GM19455 (cell line): ENCODE results near the gene OLFML3.
"Not testable (repeated sequence)": the region's sequence is repeated elsewhere in the genome, so short reads cannot be mapped to it uniquely, and the experiment has no call there.

Experiments
- ATAC-seq: cut with Tn5 transposase; IDR thresholded peaks from one replicate; pipeline ENCODE4 v1.9.1; 2021; ENCODE audit not compliant: unreplicated experiment

The OLFML3 gene

DNA sequence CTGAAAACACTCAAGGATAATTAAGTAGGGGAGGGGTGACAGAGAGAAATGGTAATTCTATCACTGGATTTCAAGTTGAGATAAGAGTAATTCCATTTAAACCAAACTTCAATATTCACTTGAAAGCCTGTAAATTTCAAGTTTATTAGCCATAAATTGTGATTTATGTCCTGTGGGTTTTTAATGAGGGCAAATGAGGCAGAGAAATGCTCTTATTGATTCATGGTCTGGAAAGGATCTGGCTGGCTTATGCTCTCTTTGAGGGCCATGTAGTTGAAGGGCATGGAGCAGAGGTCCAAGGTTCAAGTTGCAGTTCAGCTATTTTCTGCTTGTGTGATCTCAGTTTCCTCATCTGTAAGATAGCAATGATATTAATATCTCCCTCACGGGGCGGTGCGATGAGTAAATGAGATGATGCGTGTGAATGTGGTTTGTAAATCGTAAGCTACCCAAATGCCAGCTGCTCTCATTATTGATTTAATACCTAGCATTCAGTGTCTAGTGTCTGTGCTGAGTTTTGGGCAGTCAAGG, 12.3 kb downstream of the OLFML3 start:
- no peak for ATAC-seq

DNA sequence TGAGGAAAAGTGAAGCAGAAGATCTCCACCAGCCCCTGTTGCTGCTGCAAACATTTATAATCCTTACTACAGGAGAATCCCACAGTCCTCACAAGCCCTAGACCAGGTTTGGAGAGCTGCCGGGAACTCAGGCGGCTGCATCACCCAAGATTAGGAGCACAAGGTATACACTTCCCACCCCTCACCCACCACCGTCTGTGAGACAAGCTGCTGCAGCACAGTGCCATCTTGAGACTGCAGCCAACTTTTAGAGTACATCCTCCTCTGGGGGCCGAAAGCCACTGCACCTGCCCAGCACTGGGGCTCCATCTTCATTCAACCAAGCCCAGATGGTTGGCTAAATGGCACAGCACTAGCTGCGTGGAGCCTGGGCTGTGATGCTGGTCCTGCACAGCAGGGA, 13.8 kb downstream of the OLFML3 start:
- no peak for ATAC-seq

DNA sequence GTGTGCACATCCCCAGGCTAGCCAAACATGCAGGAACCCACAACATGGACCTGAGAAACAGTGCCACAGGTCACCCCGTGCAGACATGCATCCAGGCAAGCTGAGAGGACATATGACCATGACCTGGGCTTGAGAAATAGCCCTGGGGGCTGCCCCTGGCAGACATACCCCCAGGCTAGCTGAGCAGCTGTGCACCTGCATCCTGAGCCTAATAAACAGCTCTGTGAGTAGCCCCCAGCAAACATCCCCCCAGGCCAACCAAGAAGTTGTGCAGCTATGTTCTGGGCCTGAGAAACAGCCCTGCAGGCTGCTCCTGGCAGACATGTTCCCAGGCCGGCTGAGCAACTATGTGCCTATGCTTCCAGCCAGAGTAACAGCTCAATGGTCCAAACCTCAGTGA, 14.5 kb downstream of the OLFML3 start:
- ATAC-seq, result no peak

DNA sequence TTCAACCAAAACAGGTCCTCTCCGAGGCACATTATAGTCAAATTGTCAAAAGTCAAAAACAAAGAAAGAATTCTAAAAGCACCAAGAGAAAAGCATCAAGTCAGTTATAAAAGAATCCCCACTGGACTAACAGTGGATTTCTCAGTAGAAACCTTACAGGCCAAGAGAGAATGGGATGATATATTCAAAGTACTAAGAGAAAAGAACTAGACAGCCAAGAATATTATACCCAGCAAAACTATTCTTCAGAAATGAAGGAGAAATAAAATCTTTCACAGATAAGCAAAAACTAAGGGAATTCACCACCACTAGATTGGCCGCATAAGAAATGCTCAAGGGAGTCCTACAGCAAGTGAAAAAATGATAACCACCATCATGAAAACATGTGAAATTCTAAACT, 16.1 kb downstream of the OLFML3 start:
- ATAC-seq, result no peak

DNA sequence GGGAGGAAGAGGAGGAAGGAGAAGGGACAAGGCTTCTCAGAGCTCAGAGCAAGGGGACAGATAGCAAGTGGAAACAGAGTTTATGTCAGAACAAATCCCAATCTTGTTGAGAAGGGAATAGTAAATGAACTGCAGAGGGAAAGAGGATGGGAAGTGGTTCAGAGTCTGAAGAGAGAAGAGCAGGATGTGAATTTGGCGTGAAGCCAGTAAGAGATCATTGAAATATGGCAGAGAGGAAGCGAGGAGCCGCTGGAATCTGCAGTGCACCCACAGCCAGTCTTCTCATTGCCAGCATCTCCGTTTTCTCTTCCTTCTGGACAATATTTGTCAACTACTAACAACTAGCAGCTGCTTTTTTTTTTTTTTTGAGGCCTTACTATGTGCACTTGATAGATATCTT, 19.1 kb downstream of the OLFML3 start:
- ATAC-seq, result no peak

DNA sequence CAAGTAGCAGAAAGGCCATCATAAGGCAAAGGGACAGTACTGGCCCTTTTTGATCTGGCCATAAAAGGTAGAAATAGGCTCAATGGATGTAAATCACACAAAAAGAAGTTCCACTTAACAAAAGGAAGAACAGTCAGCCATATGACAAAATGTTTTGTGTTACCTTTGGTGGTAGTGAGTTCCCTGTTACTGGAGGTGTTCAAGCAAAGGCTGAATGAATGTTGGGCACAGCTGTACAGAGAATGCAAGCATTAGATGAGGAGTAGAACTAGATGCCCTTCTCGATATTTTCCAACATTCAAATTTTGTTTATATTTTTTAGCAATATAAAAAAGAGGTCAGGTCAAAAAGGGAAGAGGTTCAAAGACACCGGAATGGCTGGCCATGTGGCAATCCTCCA, 20.0 kb downstream of the OLFML3 start:
- no peak for ATAC-seq

DNA sequence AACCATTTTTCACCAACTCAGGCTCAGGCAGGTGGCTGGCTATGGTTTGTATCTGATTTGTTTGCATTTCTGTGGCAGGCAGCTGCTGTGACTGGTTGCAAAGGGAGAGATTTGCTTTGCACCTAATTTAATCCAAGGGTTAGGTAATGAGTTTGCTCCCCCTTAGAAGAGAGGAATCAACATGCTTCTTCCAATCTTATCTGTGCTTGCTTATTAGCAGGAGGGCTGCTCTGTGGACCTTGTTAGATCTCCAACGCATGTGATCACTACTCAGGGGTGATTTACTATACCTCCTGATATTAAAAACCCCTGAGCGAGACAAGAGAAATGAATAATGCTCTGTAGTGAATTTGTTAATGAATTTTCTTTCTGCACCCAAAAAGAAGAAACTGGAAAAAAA, 20.5 kb downstream of the OLFML3 start:
- no peak for ATAC-seq

DNA sequence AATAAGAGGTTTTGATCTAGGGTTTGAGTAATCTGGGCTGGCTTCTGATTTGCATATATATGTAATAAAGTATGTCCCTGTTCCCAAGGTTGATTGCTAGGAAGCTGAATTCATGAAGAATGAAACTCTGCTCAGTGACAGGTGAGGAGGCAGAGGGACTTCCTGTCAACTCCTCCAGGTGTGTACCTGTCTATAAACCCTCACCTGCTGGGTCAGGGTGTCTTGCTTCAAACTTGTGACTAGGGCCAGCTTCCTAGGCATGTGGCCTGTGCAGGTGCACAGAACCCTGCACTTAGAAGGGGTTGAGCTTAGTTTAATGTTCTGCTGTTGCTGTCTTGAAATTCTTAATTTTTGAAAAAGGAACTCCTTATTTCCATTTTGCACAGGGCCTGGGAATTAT, 21.1 kb downstream of the OLFML3 start:
- no peak for ATAC-seq

DNA sequence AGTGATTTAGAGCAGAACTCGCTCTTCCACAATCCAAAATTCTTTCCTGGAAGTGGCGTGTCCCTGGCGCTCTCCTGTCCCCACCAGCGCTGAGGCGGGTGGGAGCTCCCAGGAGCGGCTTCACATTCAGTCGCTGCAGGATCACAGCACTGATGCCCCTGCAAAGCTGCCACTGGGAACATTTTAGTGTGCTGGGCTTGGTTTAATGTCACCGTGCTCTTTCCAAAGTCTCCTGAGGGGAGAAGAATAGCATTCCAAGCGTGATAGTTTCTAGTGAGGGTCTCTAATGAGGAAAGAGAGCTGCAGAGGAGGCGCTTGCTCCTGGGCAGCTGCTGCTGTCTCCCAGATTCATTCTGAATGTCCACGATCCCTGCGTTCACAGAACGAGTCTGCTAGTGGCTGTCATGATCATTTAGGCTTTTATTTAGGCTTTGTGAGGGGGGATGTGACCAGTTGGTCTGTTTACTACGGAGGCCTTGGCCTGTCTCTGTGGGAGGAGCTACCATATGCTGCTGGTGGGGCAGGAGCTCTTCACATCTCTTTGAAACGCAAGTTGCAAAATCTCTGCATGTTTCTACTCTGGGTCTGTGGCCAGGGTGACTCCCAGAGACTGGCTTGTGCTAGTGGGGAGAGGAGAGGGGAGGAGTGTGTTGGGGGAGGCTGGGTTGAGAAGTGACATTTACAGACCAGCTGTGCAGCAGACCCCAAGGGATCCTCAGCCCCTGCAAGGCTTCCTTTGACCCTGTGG, 23.4 kb downstream of the OLFML3 start:
- ATAC-seq, result no peak

DNA sequence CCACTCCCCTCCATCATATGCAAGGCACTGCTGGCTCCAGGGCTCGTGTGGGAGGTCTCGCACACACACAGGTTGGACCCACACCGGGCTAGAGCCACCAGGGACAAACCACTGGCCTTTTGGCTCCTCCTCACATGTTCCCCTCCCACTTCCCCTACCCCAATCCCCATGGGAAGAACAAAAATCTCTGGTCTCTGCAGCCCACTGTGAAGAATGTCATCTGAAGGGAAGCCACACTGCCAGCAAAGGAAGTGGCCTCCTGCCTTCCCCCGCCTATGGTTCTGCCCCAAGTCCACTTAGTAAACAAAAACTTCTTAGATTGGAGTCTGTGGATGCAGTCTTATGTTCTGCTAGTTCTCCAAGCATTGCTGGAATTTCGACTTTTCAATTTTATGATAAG, 24.2 kb downstream of the OLFML3 start:
- ATAC-seq, result no peak

DNA sequence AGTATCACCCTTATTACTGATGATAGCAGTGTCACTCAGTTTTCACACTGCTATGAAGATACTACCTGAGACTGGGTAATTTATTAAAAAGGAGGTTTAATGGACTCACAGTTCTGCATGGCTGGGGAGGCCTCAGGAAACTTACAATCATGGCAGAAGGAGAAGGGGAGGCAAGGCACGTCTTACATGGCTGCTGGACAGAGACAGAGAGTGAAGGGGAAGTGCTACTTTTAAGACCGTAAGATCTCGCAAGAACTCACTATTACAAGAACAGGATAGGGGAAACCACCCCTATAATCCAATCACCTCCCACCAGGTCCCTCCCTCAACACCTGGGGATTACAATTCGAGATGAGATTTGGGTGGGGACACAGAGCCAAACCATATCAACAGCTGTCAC, 27.6 kb downstream of the OLFML3 start:
- not testable (repeated sequence) for ATAC-seq

DNA sequence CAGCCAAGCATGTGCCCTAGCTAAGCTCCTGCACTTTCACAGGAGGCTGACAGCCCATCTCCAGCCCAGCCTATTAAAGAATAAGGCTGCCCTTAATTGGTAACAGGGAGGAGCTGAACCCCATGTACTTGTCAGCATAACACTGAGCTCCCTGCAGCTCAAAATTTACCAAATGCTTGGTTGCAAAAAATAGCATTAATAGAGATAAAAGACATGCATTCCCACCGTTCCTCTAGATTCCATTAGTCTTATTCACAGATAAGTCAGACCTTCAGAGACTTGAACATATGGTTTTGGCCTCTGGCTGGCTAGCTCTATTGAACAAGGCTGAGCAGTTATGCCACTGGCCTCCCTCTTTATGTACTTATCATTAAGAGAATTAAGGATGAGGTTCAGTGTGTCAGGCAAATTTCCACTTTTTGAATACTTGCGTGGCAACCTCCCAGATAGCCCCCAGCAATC, 29.2 kb downstream of the OLFML3 start:
- no peak for ATAC-seq

DNA sequence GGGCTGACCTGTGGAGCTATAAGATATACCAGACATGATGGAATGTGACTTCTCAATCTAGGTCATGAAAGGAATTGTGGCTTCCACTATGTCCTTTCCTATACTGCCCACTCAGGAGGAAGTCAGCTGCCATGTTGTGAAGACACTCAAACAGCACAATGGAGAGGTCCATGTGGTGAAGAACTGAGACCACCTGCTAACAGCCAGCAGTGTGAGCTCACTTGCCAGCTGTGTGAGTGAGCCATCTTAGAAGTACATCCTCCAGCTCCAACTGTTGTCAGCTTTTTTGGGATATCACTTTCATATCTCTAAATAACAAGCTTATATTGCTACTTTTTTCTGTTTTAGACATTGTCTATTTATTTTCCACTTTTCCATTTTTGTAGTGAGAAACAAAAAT, 29.7 kb downstream of the OLFML3 start:
- ATAC-seq, result no peak

DNA sequence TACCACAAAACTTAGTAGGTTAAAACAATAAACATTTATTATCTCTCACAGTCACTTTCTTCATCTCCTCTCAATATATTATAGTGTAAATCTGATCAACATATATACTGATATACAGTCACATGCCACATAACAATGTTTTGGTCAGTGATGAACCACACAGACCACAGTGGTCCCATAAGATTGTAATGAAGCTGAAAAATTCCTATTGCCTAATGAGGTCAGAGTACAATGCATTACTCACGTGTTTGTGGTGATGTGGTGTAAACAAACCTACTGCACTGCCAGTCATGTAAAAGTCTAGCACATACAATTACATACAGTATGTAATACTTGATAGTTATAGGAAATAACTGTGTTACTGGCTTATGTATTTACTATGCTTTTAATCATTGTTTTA, 30.1 kb downstream of the OLFML3 start:
- no peak for ATAC-seq

DNA sequence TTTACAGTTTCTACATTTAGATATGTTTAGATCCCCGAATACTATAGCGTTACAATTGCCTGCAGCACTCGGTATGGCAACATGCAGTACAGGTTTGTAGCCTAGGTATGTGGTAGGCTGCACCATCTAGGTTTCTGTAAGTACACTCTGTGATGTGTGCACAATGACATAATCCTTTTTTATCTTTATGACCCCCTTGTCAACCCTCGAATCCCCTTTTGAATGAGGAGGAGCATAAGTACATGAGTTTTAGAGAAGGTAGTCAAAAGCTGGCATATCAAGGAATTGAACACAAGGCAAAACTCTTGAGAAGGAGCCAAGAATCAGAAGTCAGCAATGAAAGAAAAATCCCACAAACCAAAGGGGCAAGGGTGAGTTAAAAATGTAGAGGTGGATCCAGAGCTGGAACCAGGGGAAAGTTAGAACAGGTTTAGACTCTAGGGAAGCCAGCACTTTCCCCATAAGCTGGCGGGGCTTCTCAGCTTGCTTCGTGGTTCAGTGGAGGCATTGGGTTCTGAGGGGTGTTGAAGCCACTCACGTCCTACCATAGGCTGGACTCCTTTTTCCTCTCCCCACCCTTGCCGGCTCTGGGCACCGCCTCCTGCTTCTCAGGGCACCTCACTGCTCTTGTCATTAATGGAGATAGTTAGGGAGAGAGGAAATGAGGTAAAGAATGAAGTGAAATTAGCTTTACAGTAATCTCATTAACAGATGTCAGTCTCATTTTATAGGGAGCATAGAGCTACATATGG, 31.3 kb downstream of the OLFML3 start:
- ATAC-seq, result no peak

DNA sequence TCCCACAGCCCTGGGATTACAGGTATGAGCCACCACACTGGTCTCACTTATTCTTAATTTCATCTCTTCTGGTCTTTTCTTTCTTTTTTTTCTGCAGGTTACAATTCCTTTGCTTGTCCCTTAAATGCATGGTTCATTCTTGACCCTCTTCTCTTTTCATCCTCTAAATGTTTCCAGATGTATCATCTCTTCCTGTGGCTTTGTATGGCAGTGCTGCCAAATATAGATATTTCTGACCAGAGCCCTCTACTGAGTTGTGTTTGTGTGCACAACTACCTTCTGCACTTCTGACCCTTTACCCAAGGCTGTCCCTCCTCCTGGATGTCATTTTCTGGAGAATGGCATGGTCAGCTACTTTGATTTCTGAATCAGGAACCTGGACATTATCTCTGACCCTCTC, 32.5 kb downstream of the OLFML3 start:
- ATAC-seq, result no peak

DNA sequence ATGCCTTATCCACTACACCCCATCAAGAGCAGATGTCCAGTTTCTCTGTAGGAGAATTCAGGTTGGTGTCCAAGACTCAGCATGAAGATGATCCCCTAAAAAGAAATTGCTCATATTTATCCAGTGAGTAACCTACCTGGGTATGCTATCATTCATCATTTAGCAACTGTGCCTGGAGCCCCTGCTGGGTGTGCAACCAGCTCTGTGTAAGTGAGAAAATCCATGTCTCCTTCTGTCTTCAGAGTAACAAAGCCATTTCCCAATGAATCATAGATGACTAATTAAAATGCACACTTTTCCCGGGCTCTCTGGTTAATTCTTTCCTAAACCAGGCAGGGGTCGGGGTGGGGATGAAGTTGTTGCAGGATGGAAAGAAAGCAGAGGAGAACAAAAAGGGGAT, 35.8 kb downstream of the OLFML3 start:
- ATAC-seq, result no peak

DNA sequence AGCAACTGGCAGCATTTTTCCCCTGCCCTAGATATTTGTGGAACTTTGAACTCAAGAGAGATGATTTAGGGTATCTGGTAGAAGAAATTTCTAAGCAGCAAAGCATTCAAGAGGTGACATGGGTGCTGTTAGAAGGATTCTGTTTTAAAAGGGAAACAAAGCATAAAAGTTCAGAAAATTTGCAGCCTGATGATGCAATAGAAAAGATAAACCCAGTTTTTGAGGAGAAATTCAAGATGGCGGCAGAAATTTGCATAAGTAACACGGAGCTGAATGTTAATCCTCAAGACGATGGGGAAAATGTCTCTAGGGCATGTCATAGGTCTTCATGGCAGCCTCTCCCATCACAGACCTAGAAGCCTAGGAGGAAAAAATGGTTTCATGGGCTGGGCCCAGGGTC, 40.5 kb downstream of the OLFML3 start:
- not testable (repeated sequence) for ATAC-seq

DNA sequence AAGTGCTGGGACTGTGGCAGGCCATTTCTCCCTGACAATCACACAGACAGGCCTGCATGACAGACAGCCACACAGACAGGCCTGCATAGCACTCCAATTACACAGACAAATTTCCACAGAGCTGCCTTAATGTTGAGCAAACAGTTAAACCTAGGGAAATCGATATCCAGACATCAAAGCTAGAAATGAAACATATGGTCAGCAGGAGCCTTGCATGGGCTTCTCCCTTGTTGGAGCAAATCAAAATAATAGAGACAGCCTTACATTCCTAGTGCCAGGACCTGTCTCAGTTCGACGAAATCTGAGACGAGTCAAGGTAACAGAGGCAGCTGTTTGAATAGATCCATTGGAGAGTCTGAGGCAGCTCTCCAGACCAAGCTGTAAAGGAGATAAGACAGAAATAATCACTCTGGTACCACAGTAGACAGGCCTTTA, 42.4 kb downstream of the OLFML3 start:
- ATAC-seq, result no peak

DNA sequence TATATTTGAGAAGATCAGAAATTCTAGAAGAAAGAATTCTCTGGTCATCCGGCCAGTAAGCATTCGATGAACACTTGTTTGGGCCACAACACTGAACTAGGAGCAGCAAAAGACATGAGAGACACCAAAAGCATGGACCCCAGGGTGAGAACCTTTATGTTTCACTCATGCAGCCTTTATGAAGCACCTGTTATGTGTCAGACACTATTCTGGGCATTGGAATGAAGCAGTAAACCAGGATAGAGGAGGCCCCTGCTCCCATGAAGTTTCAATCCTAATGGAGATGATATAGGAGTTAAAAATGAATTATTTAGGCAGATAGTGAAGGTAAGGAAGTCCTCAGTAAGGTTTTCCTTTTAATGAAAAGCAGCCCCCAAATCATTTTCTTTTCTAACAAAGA, 43.6 kb downstream of the OLFML3 start:
- no peak for ATAC-seq

DNA sequence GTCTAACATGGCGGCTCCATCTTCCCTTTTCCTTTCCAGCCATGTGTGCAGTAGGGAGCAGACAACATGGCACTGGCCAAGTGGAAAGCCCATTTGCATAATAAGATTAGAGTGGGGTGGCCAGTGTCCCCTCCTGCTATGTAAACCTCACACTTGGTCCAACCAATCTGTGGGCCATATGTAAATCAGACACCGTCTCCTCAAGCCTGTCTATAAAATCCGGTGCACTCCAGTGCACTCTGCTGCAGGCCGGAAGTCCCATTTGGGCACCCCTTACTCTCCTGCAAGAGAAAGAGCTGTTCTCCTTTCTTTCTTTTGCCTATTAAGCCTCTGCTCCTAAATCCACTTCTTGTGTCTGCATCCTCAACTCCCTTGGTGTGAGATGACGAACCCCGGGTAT, 44.1 kb downstream of the OLFML3 start:
- no peak for ATAC-seq

DNA sequence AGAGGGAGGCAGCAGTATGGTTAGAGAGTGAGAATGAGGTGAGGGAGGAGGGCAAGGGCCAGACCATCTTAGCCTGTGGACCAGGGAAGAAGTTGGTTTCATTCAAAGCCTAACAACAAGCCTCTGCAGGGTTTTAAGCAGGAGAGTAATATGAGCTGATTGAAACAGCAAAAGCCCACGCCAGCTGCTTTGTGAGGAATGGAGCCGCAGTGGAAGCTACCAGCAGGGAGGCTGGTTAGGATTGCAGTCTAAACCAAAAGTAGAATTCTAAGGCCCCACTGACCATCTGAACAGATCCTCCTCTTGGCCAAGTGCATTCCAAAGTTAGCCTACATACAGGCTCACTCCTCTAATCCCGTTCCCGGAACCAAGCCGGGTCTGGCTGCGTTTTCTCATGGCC, 44.8 kb downstream of the OLFML3 start:
- no peak for ATAC-seq
